Measurements from ENCODE around the gene SLC16A12. TPM values are rescaled to one million over a fixed set of nuclear protein-coding genes. Genes with fewer than 3 reads are reported as not detected.

The SLC16A12 gene
- total and polyA plus RNA-seq, 8 donors = 6.0 to 38.2 (median 23.6) TPM

- H3K9me3 ChIP-seq = no peaks in the 10 kb centered on the region
- 81 to 83% methylated on average over 5 of the region's 5 CpGs for WGBS, 2 donors
- H3K27ac ChIP-seq = no peak overlapping the region
- no peak for TF ChIP-seq CTCF (IDR thresholded peaks at IDR 0.05)
- H3K36me3 ChIP-seq = no peaks in the 10 kb centered on the region
- DNase-seq (no peak), FAIRE-seq (no peak), ATAC-seq (no peak)
- H3K4me1 ChIP-seq = peaks cover 0 to 6% (median 5%) of the 10 kb centered on the region in 3 donors
- H3K27me3 ChIP-seq = no peaks in the 10 kb centered on the region
- H3K4me3 ChIP-seq = no peak overlapping the region
- intact Hi-C loops (cut with DNase I) = no loop called here
Measured at GRCh38 chr10:89398003-89398749, 137.2 kb downstream of the SLC16A12 start.

GRCh38 chr10:89395141-89395540 lies 140.3 kb downstream of the SLC16A12 start:
- FAIRE-seq (no peak), DNase-seq (no peak), ATAC-seq (no peak)
- intact Hi-C loops (cut with DNase I) = no loop called here
- Histone ChIP-seq H3K36me3 (no peaks in the 10 kb centered on the region), H3K9me3 (no peaks in the 10 kb centered on the region), H3K4me3 (no peak overlapping the region), H3K27me3 (no peaks in the 10 kb centered on the region), H3K4me1 (peaks cover 0 to 18% (median 6%) of the 10 kb centered on the region in 3 donors), H3K27ac (no peak overlapping the region)
- WGBS, 2 donors = 97% methylated on average over 2 of the region's 2 CpGs
- TF ChIP-seq CTCF (IDR thresholded peaks at IDR 0.05) = no peak

- DNase-seq = no peak
- intact Hi-C loops (cut with DNase I) = no loop called here
- Histone ChIP-seq H3K27me3 (no peaks in the 10 kb centered on the region), H3K27ac (peak overlapping the region in 1 of 4 donors; percentile 71), H3K4me1 (peaks cover 0 to 18% (median 6%) of the 10 kb centered on the region in 3 donors), H3K36me3 (no peaks in the 10 kb centered on the region), H3K9me3 (no peaks in the 10 kb centered on the region), H3K4me3 (peak overlapping the region in 1 of 4 donors; percentile 24)
- no peak for FAIRE-seq
- 20 to 28% methylated on average over 3 of the region's 3 CpGs for whole genome bisulfite sequencing, 2 donors
- no peak for TF ChIP-seq CTCF (IDR thresholded peaks at IDR 0.05)
- peak in 1 of 4 donors; percentile 13 for ATAC-seq
Measured at GRCh38 chr10:89393898-89394297, 141.5 kb downstream of the SLC16A12 start.

GRCh38 chr10:89392974-89393373 lies 142.4 kb downstream of the SLC16A12 start:
- H3K27me3 ChIP-seq = no peaks in the 10 kb centered on the region
- no peak for TF ChIP-seq CTCF (IDR thresholded peaks at IDR 0.05)
- DNase-seq (no peak), FAIRE-seq (no peak), ATAC-seq (peak; percentile 35 to 76 (median 63))
- H3K36me3 ChIP-seq = no peaks in the 10 kb centered on the region
- H3K27ac ChIP-seq = peak overlapping the region in 3 of 4 donors; percentile 61 to 79 (median 71)
- 5 to 8% methylated on average over 2 of the region's 2 CpGs for WGBS, 2 donors
- peak overlapping the region in 3 of 4 donors; percentile 20 to 47 (median 24) for H3K4me3 ChIP-seq
- intact Hi-C loops (cut with DNase I) = no loop called here
- peaks cover 0 to 18% (median 6%) of the 10 kb centered on the region in 3 donors for H3K4me1 ChIP-seq
- no peaks in the 10 kb centered on the region for H3K9me3 ChIP-seq
